ENCODE results near the gene PNLIPRP2.

GRCh38 chr10:116637830-116638229 is 17.1 kb downstream of the PNLIPRP2 start:
- TF ChIP-seq GATA2 (IDR thresholded peaks at IDR 0.05; ENCODE audit: low read depth, low read length) (no peak), GATA3 (IDR thresholded peaks at IDR 0.05; ENCODE audit: low read depth, low read length) (no peak)

Data from SH-SY5Y (cell line).